Measurements from ENCODE around the gene TUT4.

Gene TUT4

GRCh38 chr1:52477876-52478275 lies 75.0 kb downstream of the TUT4 start:
- no peak overlapping the region for H3K4me3 ChIP-seq (replicated peaks; ENCODE audit: low read depth, low read length)
- TF ChIP-seq CTCF (IDR thresholded peaks at IDR 0.05; ENCODE audit: low read length, missing control alignments) = no peak
- no peak for DNase-seq (ENCODE audit: low read depth)

- no peak for TF ChIP-seq CTCF (IDR thresholded peaks at IDR 0.05; ENCODE audit: low read length, missing control alignments)
- DNase-seq (ENCODE audit: low read depth) = no peak
- no peak overlapping the region for H3K4me3 ChIP-seq (replicated peaks; ENCODE audit: low read depth, low read length)
These were observed 75.9 kb downstream of the TUT4 start for GRCh38 chr1:52476943-52477342.

GRCh38 chr1:52474807-52475206 lies 78.1 kb downstream of the TUT4 start:
- H3K4me3 ChIP-seq (replicated peaks; ENCODE audit: low read depth, low read length) = no peak overlapping the region
- TF ChIP-seq CTCF (IDR thresholded peaks at IDR 0.05; ENCODE audit: low read length, missing control alignments) = no peak

GRCh38 chr1:52473039-52473438 lies 79.9 kb downstream of the TUT4 start:
- no peak overlapping the region for H3K4me3 ChIP-seq (replicated peaks; ENCODE audit: low read depth, low read length)
- no peak for TF ChIP-seq CTCF (IDR thresholded peaks at IDR 0.05; ENCODE audit: low read length, missing control alignments)

More at GRCh38 chr1:52474807-52475206, 78.1 kb downstream of the TUT4 start:
- no peak for DNase-seq (ENCODE audit: low read depth)

GRCh38 chr1:52472384-52472783 lies 80.5 kb downstream of the TUT4 start:
- no peak for TF ChIP-seq CTCF (IDR thresholded peaks at IDR 0.05; ENCODE audit: low read length, missing control alignments)
- no peak overlapping the region for H3K4me3 ChIP-seq (replicated peaks; ENCODE audit: low read depth, low read length)
- DNase-seq (ENCODE audit: low read depth) = no peak

More at GRCh38 chr1:52473039-52473438, 79.9 kb downstream of the TUT4 start:
- DNase-seq (ENCODE audit: low read depth) = no peak

- DNase-seq (ENCODE audit: low read depth) = no peak
- TF ChIP-seq CTCF (IDR thresholded peaks at IDR 0.05; ENCODE audit: low read length, missing control alignments) = no peak
- no peak overlapping the region for H3K4me3 ChIP-seq (replicated peaks; ENCODE audit: low read depth, low read length)
These were observed 83.8 kb downstream of the TUT4 start for GRCh38 chr1:52469108-52469507.

GRCh38 chr1:52463891-52464290 lies 89.0 kb downstream of the TUT4 start:
- no peak overlapping the region for H3K4me3 ChIP-seq (replicated peaks; ENCODE audit: low read depth, low read length)
- no peak for DNase-seq (ENCODE audit: low read depth)
- no peak for TF ChIP-seq CTCF (IDR thresholded peaks at IDR 0.05; ENCODE audit: low read length, missing control alignments)

Data from fibroblast of pulmonary artery (primary cell).